ENCODE results near the gene RTP1. TPM values are rescaled to one million over a fixed set of nuclear protein-coding genes. Genes with fewer than 3 reads are reported as not detected.
"Not testable (repeated sequence)": the region's sequence is repeated elsewhere in the genome, so short reads cannot be mapped to it uniquely, and the experiment has no call there.

The RTP1 gene
- polyA plus RNA-seq, 3 donors = not detected

GRCh38 chr3:187193181-187193580 lies 4.1 kb upstream of the RTP1 start:
- H3K27ac ChIP-seq (ENCODE audit: low read depth, low read length) = no peak overlapping the region

GRCh38 chr3:187196573-187197334 lies 532 bp upstream of the RTP1 start:
- no peak overlapping the region for H3K27ac ChIP-seq (ENCODE audit: low read depth, low read length)
- 86 to 89% (median 87%) methylated on average over 7 of the region's 7 CpGs for WGBS, 3 donors

GRCh38 chr3:187198490-187198889 lies 1.2 kb downstream of the RTP1 start:
- WGBS, 3 donors = 84 to 91% (median 89%) methylated on average over 4 of the region's 4 CpGs
- no peak overlapping the region for H3K27ac ChIP-seq (ENCODE audit: low read depth, low read length)

GRCh38 chr3:187199463-187200050 lies 2.3 kb downstream of the RTP1 start:
- WGBS, 3 donors = 93 to 96% (median 96%) methylated on average over 39 to 41 of the region's 44 CpGs
- not testable (repeated sequence) for H3K27ac ChIP-seq (ENCODE audit: low read depth, low read length)

GRCh38 chr3:187205683-187206082 lies 8.4 kb downstream of the RTP1 start:
- WGBS, 3 donors = 67 to 81% (median 73%) methylated on average over 2 of the region's 2 CpGs
- no peak overlapping the region for H3K27ac ChIP-seq (ENCODE audit: low read depth, low read length)

- 74 to 87% (median 79%) methylated on average over 2 of the region's 2 CpGs for WGBS, 3 donors
- H3K27ac ChIP-seq (ENCODE audit: low read depth, low read length) = no peak overlapping the region
Measured at GRCh38 chr3:187207062-187207461, 9.8 kb downstream of the RTP1 start.

GRCh38 chr3:187207624-187208023 lies 10.3 kb downstream of the RTP1 start:
- no peak overlapping the region for H3K27ac ChIP-seq (ENCODE audit: low read depth, low read length)

- WGBS, 3 donors = 68 to 83% (median 76%) methylated on average over 1 of the region's 1 CpG
Measured at GRCh38 chr3:187208159-187208558, 10.9 kb downstream of the RTP1 start.

GRCh38 chr3:187209491-187209890 lies 12.2 kb downstream of the RTP1 start:
- no peak overlapping the region for H3K27ac ChIP-seq (ENCODE audit: low read depth, low read length)

More at GRCh38 chr3:187208159-187208558, 10.9 kb downstream of the RTP1 start:
- H3K27ac ChIP-seq (ENCODE audit: low read depth, low read length) = no peak overlapping the region

- no peak overlapping the region for H3K27ac ChIP-seq (ENCODE audit: low read depth, low read length)
- 53 to 88% (median 62%) methylated on average over 1 of the region's 1 CpG for WGBS, 3 donors
Measured at GRCh38 chr3:187210091-187210490, 12.8 kb downstream of the RTP1 start.

GRCh38 chr3:187210545-187211327 lies 13.4 kb downstream of the RTP1 start:
- H3K27ac ChIP-seq (ENCODE audit: low read depth, low read length) = no peak overlapping the region
- 25 to 66% (median 60%) methylated on average over 6 of the region's 6 CpGs for WGBS, 3 donors

- WGBS, 3 donors = 81 to 91% (median 81%) methylated on average over 3 of the region's 3 CpGs
- no peak overlapping the region for H3K27ac ChIP-seq (ENCODE audit: low read depth, low read length)
Measured at GRCh38 chr3:187211532-187212195, 14.4 kb downstream of the RTP1 start.

- WGBS, 3 donors = 81 to 95% (median 90%) methylated on average over 3 of the region's 3 CpGs
- no peak overlapping the region for H3K27ac ChIP-seq (ENCODE audit: low read depth, low read length)
Measured at GRCh38 chr3:187212196-187212545, 14.9 kb downstream of the RTP1 start.

- WGBS, 3 donors = 49 to 85% (median 66%) methylated on average over 4 of the region's 4 CpGs
- no peak overlapping the region for H3K27ac ChIP-seq (ENCODE audit: low read depth, low read length)
Measured at GRCh38 chr3:187212705-187213104, 15.4 kb downstream of the RTP1 start.

- 67 to 94% (median 83%) methylated on average over 1 of the region's 1 CpG for WGBS, 3 donors
Measured at GRCh38 chr3:187213616-187214015, 16.3 kb downstream of the RTP1 start.

GRCh38 chr3:187215460-187215859 lies 18.2 kb downstream of the RTP1 start:
- 82 to 97% (median 91%) methylated on average over 5 of the region's 5 CpGs for WGBS, 3 donors
- H3K27ac ChIP-seq (ENCODE audit: low read depth, low read length) = no peak overlapping the region

More at GRCh38 chr3:187213616-187214015, 16.3 kb downstream of the RTP1 start:
- H3K27ac ChIP-seq (ENCODE audit: low read depth, low read length) = no peak overlapping the region

GRCh38 chr3:187222801-187223200 lies 25.5 kb downstream of the RTP1 start:
- no peak overlapping the region for H3K27ac ChIP-seq (ENCODE audit: low read depth, low read length)
- WGBS, 3 donors = 62 to 86% (median 69%) methylated on average over 4 of the region's 4 CpGs

- H3K27ac ChIP-seq (ENCODE audit: low read depth, low read length) = no peak overlapping the region
- WGBS, 3 donors = 66 to 73% (median 72%) methylated on average over 3 of the region's 3 CpGs
Measured at GRCh38 chr3:187223799-187224198, 26.5 kb downstream of the RTP1 start.

GRCh38 chr3:187227658-187228258 lies 30.5 kb downstream of the RTP1 start:
- no peak overlapping the region for H3K27ac ChIP-seq (ENCODE audit: low read depth, low read length)
- WGBS, 3 donors = 83 to 90% (median 87%) methylated on average over 7 of the region's 7 CpGs
